ENCODE results near the gene LIPT1.

LIPT1 gene

DNA sequence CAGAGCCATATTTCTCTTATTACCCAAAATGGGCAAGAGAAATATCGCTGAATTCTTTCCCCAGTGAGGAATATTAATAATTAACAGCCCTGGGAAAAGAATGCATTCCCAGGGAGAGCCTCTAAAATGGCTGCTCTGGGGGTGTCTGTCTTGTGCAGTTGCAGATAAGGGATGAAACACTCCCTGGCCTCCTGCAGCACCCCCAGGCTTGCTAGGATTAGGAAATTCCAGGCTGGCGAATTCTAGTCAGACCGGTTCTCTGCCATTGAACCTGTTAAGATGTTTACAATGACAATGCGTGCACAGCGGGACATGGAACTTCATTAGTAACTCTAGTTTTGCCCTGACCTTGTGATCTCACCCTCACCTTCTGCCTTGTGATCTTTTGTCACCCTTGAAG is 50.7 kb downstream of the LIPT1 start:
- Histone ChIP-seq H3K4me2 (no peak overlapping the region), H4K20me1 (no peaks in the 10 kb centered on the region), H3K27ac (no peak overlapping the region), H3K9ac (no peak overlapping the region), H3K4me1 (no peaks in the 10 kb centered on the region), H3K4me3 (no peak overlapping the region), H3K36me3 (peaks cover 0 to 33% (median 15%) of the 10 kb centered on the region in 11 experiments; a peak in 17 of 22 replicates), H3K27me3 (no peaks in the 10 kb centered on the region), H3K9me3 (replicated peaks in 1 of 11) (peaks cover 16 to 43% (median 31%) of the 10 kb centered on the region in 11 experiments)
- no peak for TF ChIP-seq Cebpa-rat (IDR thresholded peaks at IDR 0.05)

Data from BLaER1 treated with 17β-estradiol and CSF1 and Interleukin-3, amounts not matched to agents 10 nM and 100 nM (cell line).